NCI-H2081 (cell line): Measurements from ENCODE around the gene BCL7A.
"Not testable (repeated sequence)": the region's sequence is repeated elsewhere in the genome, so short reads cannot be mapped to it uniquely, and the experiment has no call there.

Source experiments
- DNase-seq, 2 experiments: peaks; one replicate each; lab custom pipeline; 2025; lab: John Stamatoyannopoulos, UW

BCL7A gene

GRCh38 chr12:122021822-122022392 lies at the start of gene BCL7A:
TSS of gene BCL7A (plus strand) at chr12:122021884. CDS start at chr12:122022092, 208 bp downstream.
- peak; percentile 64 to 77 for DNase-seq

- DNase-seq: no peak
Observed at GRCh38 chr12:121974026-121974985, 47.4 kb upstream of the BCL7A start.

DNA sequence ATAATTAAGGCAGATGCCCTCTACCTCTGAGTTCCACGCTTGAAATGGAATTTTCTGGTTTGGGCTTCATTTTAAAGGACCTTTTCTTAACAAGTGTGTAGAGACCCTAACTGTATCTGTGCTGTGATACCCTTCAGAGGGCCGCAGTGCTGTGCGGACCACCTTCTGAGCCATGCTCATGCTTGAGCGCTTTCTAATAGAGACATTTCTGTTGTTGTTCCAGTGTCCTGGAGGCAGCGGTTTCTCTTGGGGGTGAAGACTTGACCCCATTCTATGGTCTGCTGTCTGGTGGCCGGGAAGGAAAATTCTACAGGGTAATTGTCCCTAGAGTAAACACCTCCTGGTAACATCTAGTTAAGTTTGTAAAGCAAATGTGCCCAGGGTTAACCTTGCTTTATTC lies 46.7 kb upstream of the BCL7A start:
- no peak for DNase-seq

DNA sequence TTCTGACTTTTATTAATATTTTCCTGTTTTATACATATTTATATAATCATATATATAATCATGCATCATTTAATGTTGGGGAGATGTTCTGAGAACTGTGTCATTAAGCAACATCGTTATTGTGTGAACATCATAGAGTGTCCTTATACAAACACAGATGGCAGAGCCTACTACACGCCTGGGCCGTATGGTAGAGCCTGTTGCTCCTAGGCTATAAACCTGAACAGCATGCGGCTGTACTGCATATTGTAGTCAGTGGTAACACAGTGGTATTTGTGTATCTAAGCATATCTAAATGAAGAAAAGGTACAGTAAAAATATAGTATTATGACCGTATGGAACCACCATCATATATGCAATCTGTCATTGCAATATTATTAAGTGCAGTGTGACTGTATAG lies 44.7 kb upstream of the BCL7A start:
- no peak for DNase-seq

DNA sequence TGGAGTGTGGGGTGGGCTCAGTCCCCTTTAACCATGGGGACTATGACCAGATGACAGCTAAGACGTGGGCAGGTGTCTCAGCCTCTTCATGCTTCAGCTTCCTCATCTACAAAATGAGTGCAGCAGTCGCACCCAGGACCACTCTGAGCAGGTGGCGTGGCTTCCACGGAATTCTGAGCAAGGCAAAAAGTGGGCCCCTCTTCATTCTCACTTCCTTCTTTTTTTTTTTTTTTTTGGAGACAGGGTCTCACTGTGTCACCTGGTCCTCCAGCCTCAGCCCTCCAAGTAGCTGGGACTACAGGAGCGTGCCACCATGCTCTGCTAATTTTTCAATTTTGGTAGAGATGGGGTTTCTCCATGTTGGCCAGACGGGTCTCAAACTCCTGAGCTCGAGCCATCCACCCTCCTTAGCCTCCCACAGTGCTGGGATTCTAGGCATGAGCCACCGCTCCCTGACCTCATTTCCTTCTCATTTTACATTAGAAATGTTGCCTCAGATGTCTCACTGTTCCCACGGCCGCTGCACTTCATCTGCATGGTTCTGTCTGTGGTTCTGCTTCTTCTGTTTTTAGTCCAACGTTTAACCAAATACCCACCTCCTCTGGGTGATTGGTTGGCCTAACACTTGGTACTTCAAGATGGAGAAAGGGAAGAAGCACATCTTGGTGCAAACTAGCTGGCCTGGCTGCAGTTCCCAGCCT lies 41.3 kb upstream of the BCL7A start:
- DNase-seq: no peak

DNA sequence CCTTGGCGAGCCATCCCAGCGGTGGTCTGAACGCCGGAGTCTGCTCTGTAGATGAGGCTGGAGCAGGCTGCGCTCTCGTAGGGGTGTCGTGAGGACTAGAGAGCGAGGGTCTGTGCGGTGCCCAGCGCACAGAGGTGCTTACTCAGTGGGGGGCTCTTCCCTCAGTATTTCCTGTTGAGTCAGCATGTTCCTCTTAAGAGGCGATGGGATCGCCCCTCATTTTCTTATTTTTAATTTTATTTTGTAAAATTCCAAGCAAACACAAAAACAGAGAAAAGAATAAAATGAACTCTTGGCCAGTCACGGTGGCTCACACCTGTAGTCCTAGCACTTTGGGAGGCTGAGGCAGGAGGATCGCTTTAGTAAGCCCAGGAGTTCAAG lies 40.8 kb upstream of the BCL7A start:
- DNase-seq: no peak

DNA sequence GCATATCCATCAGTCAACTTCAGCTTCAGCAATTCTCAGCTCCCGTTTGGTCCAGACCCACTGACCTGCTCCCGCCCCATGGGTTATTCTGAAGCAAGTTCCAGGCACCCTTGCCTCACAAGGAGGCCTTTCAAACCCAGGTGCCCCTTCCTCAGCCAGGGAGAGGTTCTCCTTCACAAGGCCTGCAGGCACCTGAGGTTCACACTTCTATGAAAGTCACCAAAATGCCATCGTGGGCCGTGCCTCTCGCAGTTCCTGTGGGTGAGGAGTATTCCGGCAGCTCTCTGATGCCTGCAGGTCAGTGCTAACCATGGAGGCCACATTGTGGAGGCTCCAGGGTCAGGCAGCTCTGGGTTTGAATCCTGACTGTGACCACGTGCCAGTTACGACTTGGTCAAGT lies 40.2 kb upstream of the BCL7A start:
- no peak for DNase-seq

DNA sequence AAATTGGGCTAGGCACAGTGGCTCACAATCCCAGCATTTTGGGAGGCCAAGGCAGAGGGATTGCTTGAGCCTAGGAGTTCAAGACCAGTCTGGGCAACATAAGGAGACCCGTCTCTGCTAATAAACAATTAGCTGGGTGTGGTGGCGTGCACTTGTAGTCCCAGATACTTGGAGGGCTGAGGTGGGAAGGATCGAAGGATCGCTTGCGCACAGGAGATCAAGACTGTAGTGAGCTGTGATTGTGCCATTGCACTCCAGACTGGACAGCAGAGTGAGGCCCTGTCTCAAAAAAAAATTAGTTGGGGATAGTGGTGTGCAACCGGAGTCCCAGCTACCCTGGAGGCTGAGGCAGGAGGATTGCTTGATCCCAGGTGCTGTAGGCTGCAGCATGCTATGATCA lies 38.7 kb upstream of the BCL7A start:
- DNase-seq: no peak

DNA sequence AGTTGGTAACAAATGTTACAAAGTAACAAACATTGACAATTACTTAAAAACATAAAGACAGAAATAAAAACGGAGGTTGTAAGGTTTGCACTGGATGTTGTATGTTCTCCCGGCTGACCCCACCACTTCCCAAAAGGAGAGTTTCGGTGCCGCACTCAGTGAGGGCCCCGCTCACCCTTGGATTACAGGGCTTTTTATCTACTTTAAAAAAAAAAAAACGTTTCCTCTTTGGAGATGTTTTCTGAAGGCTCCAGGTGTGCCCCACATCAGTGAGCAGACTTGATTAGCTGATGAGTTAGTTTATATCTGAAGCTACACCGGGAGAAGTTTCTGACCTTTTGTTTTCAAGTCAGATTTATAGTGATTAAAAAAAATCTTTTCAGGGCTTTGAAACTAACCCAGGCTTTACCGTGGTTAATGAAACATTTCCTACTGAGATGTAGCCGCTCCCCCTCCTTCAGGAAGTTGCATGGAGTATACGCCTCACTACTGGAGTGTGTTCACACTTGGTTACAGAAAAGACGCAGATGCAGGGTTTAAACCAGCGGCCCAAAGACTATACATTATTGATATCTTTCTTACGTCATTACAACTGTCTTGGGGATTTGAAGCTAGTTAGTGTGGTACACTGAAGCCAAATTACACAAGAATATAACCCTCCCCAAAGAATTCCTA lies 38.0 kb upstream of the BCL7A start:
- DNase-seq: no peak

DNA sequence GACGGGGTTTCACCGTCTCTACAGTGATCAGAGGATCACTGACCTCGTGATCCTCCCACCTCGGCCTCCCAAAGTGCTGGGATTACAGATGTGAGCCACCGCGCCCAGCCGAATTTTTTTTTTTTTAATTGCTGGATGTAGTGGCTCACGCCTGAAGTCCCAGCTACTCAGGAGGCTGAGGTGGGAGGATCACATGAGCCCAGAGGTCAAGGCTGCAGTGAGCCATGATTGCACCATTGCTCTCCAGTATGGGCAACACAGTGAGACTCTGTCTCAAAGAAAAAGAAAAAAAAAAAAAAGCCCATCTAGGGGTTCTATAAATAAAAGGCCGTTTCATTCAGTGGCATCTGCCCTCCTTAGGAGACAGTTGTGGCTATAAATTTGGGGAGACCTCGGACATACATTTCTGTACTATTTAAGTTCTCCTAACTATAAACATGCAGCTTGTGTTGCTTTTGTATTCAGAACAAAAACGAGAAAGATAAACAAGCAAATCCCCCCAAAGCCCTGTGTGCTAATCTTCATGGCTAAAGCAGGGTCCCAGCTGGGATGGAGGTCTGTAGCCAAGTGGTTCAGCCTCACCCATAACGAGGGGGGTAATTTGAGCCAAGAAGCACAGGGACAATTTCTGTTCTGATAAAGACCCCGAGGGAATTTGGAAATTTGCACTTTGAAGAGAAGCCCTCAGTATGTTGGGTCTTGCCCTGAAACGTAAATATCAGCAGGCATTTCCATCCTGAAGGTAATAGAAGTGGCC lies 35.0 kb upstream of the BCL7A start:
- no peak for DNase-seq

- not testable (repeated sequence) for DNase-seq
Observed at GRCh38 chr12:121988519-121988918, 33.2 kb upstream of the BCL7A start.

GRCh38 chr12:121989276-121990113 lies 32.2 kb upstream of the BCL7A start:
- peak; percentile 53 to 78 for DNase-seq

- no peak for DNase-seq
Observed at GRCh38 chr12:121990114-121990647, 31.5 kb upstream of the BCL7A start.

GRCh38 chr12:121990692-121991603 lies 30.7 kb upstream of the BCL7A start:
- peak in 1 of 2 experiments; percentile 17 for DNase-seq

GRCh38 chr12:121992059-121992879 lies 29.4 kb upstream of the BCL7A start:
- no peak for DNase-seq

- DNase-seq: no peak
Observed at GRCh38 chr12:121996050-121996944, 25.4 kb upstream of the BCL7A start.

DNA sequence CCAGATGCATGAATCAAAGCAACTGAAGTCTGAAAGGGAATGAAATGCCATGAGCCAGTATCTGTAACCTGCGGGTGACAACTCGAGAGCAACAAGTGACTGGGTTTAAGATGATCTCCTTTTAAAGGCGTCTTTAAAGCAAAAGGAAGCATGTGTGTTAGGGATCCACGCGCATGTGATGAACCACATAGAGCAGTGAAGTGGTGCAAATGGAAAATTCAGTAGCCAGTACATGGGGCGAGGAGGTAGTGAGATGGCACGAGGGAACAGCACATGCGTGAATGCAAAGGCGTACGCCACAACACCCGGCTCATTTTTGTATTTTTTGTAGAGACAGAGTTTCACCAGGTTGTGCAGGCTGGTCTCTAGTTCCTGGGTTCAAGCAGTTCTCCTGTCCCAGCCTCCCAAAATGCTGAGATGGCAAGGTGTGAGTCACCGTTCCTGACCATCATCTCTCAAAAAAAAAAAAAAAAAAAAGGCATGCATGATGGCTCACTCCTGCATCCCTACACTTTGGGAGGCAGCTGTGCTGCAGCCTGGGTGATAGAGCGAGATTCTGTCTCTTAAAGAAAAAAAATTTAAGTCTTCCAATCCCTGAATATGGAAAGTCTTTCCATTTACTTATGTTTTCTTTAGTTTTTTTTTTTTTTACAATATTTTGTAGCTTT lies 24.6 kb upstream of the BCL7A start:
- DNase-seq: no peak
